Measurements from ENCODE around the gene LTN1. TPM values are rescaled to one million over a fixed set of nuclear protein-coding genes. Genes with fewer than 3 reads are reported as not detected.

Gene LTN1
- polyA plus RNA-seq, 1 experiment: 6.2 TPM

DNA sequence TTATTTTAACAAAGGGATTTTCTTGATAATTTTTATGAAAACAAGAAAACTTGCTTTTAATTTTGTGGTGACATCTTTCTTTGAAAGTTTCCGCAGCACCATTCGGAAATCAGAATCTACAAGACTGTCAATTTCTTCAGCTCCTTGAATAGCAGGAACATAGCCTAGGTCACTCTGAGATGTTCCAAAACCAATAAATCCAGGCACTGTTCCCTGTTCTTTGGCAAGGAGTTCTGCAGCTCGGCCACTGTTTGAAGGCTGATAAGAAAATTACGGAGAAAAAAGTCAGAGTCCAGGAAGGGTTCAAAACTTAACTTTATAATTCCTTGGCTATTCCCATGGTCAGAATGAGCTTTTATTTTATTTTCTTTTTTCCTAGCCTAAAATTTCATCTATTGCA is 6.0 kb downstream of the LTN1 start:
- ChIA-PET POLR2A (no interaction called here), CTCF (no interaction called here)
- TF ChIP-seq, protein P1, sequence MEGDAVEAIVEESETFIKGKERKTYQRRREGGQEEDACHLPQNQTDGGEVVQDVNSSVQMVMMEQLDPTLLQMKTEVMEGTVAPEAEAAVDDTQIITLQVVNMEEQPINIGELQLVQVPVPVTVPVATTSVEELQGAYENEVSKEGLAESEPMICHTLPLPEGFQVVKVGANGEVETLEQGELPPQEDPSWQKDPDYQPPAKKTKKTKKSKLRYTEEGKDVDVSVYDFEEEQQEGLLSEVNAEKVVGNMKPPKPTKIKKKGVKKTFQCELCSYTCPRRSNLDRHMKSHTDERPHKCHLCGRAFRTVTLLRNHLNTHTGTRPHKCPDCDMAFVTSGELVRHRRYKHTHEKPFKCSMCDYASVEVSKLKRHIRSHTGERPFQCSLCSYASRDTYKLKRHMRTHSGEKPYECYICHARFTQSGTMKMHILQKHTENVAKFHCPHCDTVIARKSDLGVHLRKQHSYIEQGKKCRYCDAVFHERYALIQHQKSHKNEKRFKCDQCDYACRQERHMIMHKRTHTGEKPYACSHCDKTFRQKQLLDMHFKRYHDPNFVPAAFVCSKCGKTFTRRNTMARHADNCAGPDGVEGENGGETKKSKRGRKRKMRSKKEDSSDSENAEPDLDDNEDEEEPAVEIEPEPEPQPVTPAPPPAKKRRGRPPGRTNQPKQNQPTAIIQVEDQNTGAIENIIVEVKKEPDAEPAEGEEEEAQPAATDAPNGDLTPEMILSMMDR (IDR thresholded peaks at IDR 0.05; ENCODE audit: insufficient read depth, low read depth, low read length): no peak
- no peak for DNase-seq (ENCODE audit: low read depth)
- Histone ChIP-seq H3K36me3 (ENCODE audit: control insufficient read depth, insufficient read depth, low read length) (peaks cover 1% of the 10 kb centered on the region; the same call in 1 of the 2 replicates), H3K4me3 (ENCODE audit: low read depth, low read length) (no peak overlapping the region), H3K27me3 (ENCODE audit: control insufficient read depth, insufficient read depth, low read length) (no peaks in the 10 kb centered on the region)

DNA sequence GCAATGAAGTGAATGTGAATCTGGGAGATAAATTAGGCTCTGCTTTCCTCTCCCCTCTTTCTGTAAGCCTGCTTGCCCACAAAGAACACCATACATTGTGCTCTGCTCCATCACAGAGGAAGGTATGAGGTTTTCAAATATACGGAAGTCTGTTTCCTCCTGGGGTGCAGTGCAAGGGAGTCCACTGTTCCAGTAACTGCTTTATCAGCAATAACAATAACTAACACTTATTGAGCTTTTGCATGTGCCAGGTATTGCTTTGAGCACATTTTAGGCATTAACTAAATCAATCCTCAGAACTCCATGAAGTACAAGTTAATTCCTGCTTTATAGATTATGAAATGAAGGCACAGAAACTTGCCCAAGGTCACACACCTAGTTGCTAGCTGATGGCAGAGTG is 10.0 kb downstream of the LTN1 start:
- ChIA-PET POLR2A (no interaction called here), CTCF (no interaction called here)
- TF ChIP-seq, protein P1 (IDR thresholded peaks at IDR 0.05; ENCODE audit: insufficient read depth, low read depth, low read length): no peak
- no peak for DNase-seq (ENCODE audit: low read depth)
- H3K36me3 ChIP-seq (ENCODE audit: control insufficient read depth, insufficient read depth, low read length): peaks cover 1% of the 10 kb centered on the region; the same call in 1 of the 2 replicates
- no peaks in the 10 kb centered on the region for H3K27me3 ChIP-seq (ENCODE audit: control insufficient read depth, insufficient read depth, low read length)
- no peak overlapping the region for H3K4me3 ChIP-seq (ENCODE audit: low read depth, low read length)

DNA sequence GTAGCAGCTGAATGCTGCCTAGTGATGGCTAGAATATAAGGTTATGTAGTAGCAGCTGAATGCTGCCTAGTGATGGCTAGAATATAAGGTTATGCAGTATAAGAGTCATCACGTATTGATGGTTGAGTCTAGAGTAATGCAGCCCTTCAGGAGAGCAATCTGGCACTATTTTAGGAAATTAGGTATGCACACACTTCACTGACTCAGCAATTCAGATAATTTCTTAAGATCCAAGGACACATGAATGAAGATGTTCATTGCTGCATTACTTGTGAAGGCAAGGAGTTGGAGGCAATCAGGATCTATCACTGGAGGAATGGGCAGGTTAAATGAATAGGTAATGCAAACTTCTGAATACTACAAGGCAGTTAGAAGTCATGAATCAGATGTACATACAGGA is 13.6 kb downstream of the LTN1 start:
- no peak for DNase-seq (ENCODE audit: low read depth)
- Histone ChIP-seq H3K36me3 (ENCODE audit: control insufficient read depth, insufficient read depth, low read length) (peaks cover 1% of the 10 kb centered on the region; the same call in 1 of the 2 replicates), H3K4me3 (ENCODE audit: low read depth, low read length) (no peak overlapping the region), H3K27me3 (ENCODE audit: control insufficient read depth, insufficient read depth, low read length) (no peaks in the 10 kb centered on the region)
- ChIA-PET POLR2A (no interaction called here), CTCF (no interaction called here)
- TF ChIP-seq, protein P1 (IDR thresholded peaks at IDR 0.05; ENCODE audit: insufficient read depth, low read depth, low read length): no peak

DNA sequence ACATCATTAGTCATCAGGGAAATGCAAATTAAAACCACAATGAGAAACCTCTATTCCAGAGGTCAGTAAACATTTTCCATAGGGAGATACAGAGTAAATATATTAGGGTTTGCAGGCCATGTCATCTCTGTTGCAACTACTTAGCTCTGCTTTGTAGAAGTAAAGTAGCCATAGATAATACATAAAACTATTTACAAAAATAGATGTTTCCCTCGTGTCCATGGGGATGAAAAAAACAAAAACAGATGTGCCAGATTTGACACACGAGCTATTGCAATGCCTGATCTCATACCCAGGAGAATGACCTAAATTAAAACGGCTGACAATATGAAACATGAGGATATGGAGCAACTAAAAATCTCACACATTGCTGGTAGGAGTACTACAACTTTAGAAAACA is 17.3 kb downstream of the LTN1 start:
- DNase-seq (ENCODE audit: low read depth): peak; percentile 88
- TF ChIP-seq, protein P1 (IDR thresholded peaks at IDR 0.05; ENCODE audit: insufficient read depth, low read depth, low read length): no peak
- Histone ChIP-seq H3K4me3 (ENCODE audit: low read depth, low read length) (no peak overlapping the region), H3K27me3 (ENCODE audit: control insufficient read depth, insufficient read depth, low read length) (no peaks in the 10 kb centered on the region), H3K36me3 (ENCODE audit: control insufficient read depth, insufficient read depth, low read length) (no peaks in the 10 kb centered on the region)
- POLR2A ChIA-PET: interaction anchor here (1.0 kb wide), 1 partner anchor 17 kb away, joined by 4 read pairs; the partner anchor contains the start of gene LTN1
- CTCF ChIA-PET: no interaction called here

DNA sequence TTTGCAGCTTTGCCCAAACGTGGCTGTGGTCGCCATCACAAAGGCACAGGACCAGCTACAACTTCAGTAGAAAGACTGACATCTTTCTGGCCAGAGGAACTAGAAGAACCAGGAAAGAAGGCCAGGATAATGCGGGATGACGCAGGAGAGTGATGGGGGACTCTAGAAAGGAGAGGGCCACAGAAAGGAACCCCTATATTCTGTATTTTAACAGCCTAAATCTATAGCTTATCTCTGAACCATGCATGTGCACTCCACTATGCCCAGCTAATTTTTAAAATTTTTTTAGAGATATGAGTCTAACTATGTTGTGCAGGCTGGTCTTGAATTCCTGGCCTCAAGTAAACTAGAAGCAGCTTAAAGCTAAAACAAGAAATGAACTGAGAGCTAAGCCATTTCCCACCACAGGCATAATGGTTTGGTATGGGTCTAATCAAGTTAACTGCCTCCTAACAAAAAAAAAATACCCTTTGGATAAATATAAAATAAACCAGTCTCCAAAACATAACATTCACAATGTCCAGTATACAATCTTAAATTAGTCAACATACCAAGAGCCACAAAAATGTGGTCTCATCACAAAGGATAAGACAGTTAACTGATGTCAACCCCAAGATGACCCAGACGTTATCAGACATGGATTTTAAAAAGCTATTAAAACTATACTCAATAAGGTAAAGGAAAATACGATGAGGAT is 18.0 kb downstream of the LTN1 start:
- no peak overlapping the region for H3K4me3 ChIP-seq (ENCODE audit: low read depth, low read length)
- TF ChIP-seq, protein P1 (IDR thresholded peaks at IDR 0.05; ENCODE audit: insufficient read depth, low read depth, low read length): no peak
- no peak for DNase-seq (ENCODE audit: low read depth)
- no peaks in the 10 kb centered on the region for H3K36me3 ChIP-seq (ENCODE audit: control insufficient read depth, insufficient read depth, low read length)
- ChIA-PET POLR2A (interaction anchor here (0.5 to 1.0 kb wide), 2 partner anchors 18 to 152 kb away, joined by 3 to 4 read pairs; partner anchors contain the start of gene LTN1), CTCF (interaction anchor here (1.0 to 1.1 kb wide), 2 partner anchors 23 to 35 kb away, joined by 4 to 5 read pairs; no protein-coding TSS in a partner anchor)
- H3K27me3 ChIP-seq (ENCODE audit: control insufficient read depth, insufficient read depth, low read length): no peaks in the 10 kb centered on the region
